ENCODE results near the gene PIMREG.
A peak's percentile ranks its signal among the peaks of the same experiment; 100 is the strongest.

Gene PIMREG

DNA sequence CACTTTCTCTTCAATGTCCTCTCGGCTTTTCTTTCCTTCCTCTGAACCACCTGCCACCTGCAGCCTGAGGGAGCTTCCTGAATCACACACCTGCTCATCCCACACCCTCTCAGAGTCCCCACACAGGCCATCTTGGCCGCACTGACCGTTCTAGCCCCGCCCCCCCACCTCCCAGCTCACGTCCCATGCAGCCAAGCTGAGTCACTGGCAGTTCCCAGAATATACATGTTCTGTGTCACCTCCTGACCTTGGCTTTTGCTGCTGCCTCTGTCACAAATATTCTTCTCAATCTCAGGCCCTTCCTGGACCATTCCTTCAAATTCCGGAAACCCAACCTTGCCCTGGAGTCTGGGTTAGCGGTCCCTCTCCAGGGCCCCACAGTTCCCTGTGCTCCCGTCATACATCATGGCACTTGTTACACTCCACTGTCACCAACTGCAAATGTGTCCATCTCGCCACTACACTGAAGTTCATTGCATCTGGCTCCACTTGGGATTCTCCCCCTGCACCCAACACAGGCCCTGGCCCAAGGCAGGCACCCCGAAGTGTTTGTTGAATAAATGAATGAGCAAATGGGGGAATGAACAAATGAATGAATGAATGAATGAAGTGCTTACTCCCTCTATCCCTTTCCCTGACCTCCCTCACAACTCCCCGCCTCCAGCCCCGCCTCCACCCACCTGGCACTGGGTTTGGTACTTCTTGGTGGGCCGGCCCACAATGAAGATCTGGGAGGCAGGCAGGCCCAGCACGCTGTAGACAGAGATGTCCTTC is 12.8 kb downstream of the PIMREG start:
- no peaks in the 10 kb centered on the region for H3K36me3 ChIP-seq (ENCODE audit: control insufficient read depth in 2 of 2, insufficient read depth in 1 of 2, low read length in 2 of 2)
- no peak overlapping the region for H3K27ac ChIP-seq (ENCODE audit: extremely low read depth, low read depth, low read length)
- no peaks in the 10 kb centered on the region for H3K9me3 ChIP-seq (ENCODE audit: control insufficient read depth, insufficient read depth, low read depth, low read length)
- CTCF ChIA-PET, result no interaction called here
- POLR2A ChIA-PET, result interaction anchor here (0.6 kb wide), 1 partner anchor 9 kb away, joined by 3 read pairs; no protein-coding TSS in a partner anchor
- H3K4me3 ChIP-seq (ENCODE audit: low read depth, low read length), result no peak overlapping the region
- TF ChIP-seq SCRT2 (tag by site-specific recombination; IDR thresholded peaks at IDR 0.05) (peak; percentile 47; the same call in 1 of the 2 replicates), ZNF785 (tag by site-specific recombination; IDR thresholded peaks at IDR 0.05) (no peak), ZNF24 (tag by site-specific recombination; IDR thresholded peaks at IDR 0.05) (0 out of 2 replicates have a peak, but pooled peaks have one; percentile 49), REPIN1 (tag by site-specific recombination; IDR thresholded peaks at IDR 0.05; ENCODE audit: low read depth) (no peak), KLF10 (tag by site-specific recombination; IDR thresholded peaks at IDR 0.05) (no peak)
- TF ChIP-seq, protein P1, sequence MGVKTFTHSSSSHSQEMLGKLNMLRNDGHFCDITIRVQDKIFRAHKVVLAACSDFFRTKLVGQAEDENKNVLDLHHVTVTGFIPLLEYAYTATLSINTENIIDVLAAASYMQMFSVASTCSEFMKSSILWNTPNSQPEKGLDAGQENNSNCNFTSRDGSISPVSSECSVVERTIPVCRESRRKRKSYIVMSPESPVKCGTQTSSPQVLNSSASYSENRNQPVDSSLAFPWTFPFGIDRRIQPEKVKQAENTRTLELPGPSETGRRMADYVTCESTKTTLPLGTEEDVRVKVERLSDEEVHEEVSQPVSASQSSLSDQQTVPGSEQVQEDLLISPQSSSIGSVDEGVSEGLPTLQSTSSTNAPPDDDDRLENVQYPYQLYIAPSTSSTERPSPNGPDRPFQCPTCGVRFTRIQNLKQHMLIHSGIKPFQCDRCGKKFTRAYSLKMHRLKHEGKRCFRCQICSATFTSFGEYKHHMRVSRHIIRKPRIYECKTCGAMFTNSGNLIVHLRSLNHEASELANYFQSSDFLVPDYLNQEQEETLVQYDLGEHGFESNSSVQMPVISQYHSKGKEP (tag by site-specific recombination; IDR thresholded peaks at IDR 0.05), result no peak
- no peaks in the 10 kb centered on the region for H3K4me1 ChIP-seq (ENCODE audit: control insufficient read depth, insufficient read depth, low read length)

DNA sequence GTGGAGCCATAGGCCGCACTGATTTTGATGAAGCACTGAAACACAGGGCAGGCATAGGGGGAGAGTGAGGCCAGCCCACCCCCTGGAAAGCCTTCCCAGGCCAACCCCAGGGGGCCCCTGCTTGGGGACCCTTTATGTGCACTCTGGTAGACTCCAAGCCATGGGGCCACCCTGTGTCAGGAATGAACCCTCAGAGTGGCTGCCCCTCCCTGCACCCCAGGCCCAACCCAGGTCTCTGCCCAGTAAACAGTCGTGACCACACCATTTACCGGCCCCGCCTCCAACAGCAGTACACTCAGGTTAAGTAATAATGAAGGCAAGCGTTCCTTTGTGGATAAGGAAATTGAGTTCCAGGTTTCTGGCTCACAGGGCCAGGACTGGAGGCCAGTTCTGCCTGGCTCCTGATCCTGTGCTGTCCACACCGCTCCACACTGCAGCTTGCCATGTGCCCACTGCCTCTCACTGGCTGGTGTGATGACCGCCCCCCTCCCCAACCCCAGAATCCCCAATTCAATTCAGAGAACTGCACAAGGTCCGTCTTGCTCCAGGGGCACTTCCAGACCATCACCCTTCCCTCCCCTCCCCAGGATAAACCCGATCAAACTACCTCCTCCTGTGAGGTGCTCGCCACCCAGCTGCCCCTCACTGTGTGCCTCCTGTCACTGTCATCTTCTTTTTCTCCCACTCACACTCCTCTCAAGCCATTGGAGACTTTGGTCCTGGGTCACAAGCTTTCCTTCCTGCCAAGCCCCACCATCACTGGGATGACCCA is 13.6 kb downstream of the PIMREG start:
- no peak overlapping the region for H3K4me3 ChIP-seq (ENCODE audit: low read depth, low read length)
- ChIA-PET POLR2A (interaction anchor here (0.7 kb wide), 1 partner anchor 830 kb away, joined by 6 read pairs; no protein-coding TSS in a partner anchor), CTCF (interaction anchor here (1.1 to 1.2 kb wide), 2 partner anchors 15 to 26 kb away, joined by 3 to 4 read pairs; no protein-coding TSS in a partner anchor)
- no peaks in the 10 kb centered on the region for H3K4me1 ChIP-seq (ENCODE audit: control insufficient read depth, insufficient read depth, low read length)
- H3K9me3 ChIP-seq (ENCODE audit: control insufficient read depth, insufficient read depth, low read depth, low read length), result no peaks in the 10 kb centered on the region
- no peak overlapping the region for H3K27ac ChIP-seq (ENCODE audit: extremely low read depth, low read depth, low read length)
- H3K36me3 ChIP-seq (ENCODE audit: control insufficient read depth in 2 of 2, insufficient read depth in 1 of 2, low read length in 2 of 2), result no peaks in the 10 kb centered on the region
- TF ChIP-seq ZNF335 (tag by site-specific recombination; conservative IDR thresholded peaks at IDR 0.05) (no peak), WT1 (tag by site-specific recombination; IDR thresholded peaks at IDR 0.05) (no peak), ZNF629 (tag by site-specific recombination; IDR thresholded peaks at IDR 0.05) (no peak), ZBTB8A (tag by site-specific recombination; IDR thresholded peaks at IDR 0.05) (no peak), ZFP41 (tag by site-specific recombination; IDR thresholded peaks at IDR 0.05; ENCODE audit: borderline replicate concordance) (no peak), ZNF423 (tag by site-specific recombination; IDR thresholded peaks at IDR 0.05) (no peak), ZNF555 (tag by site-specific recombination; conservative IDR thresholded peaks at IDR 0.05) (no peak), PRDM1 (tag by site-specific recombination; IDR thresholded peaks at IDR 0.05) (no peak), ZNF837 (tag by site-specific recombination; IDR thresholded peaks at IDR 0.05) (no peak), ZBTB17 (tag by site-specific recombination; IDR thresholded peaks at IDR 0.05) (no peak)
- TF ChIP-seq, protein P2, sequence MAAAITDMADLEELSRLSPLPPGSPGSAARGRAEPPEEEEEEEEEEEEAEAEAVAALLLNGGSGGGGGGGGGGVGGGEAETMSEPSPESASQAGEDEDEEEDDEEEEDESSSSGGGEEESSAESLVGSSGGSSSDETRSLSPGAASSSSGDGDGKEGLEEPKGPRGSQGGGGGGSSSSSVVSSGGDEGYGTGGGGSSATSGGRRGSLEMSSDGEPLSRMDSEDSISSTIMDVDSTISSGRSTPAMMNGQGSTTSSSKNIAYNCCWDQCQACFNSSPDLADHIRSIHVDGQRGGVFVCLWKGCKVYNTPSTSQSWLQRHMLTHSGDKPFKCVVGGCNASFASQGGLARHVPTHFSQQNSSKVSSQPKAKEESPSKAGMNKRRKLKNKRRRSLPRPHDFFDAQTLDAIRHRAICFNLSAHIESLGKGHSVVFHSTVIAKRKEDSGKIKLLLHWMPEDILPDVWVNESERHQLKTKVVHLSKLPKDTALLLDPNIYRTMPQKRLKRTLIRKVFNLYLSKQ (tag by site-specific recombination; IDR thresholded peaks at IDR 0.05; ENCODE audit: borderline replicate concordance), result no peak
- TF ChIP-seq, protein P3, sequence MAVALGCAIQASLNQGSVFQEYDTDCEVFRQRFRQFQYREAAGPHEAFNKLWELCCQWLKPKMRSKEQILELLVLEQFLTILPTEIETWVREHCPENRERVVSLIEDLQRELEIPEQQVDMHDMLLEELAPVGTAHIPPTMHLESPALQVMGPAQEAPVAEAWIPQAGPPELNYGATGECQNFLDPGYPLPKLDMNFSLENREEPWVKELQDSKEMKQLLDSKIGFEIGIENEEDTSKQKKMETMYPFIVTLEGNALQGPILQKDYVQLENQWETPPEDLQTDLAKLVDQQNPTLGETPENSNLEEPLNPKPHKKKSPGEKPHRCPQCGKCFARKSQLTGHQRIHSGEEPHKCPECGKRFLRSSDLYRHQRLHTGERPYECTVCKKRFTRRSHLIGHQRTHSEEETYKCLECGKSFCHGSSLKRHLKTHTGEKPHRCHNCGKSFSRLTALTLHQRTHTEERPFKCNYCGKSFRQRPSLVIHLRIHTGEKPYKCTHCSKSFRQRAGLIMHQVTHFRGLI (tag by site-specific recombination; IDR thresholded peaks at IDR 0.05), result no peak
- TF ChIP-seq, protein P4, sequence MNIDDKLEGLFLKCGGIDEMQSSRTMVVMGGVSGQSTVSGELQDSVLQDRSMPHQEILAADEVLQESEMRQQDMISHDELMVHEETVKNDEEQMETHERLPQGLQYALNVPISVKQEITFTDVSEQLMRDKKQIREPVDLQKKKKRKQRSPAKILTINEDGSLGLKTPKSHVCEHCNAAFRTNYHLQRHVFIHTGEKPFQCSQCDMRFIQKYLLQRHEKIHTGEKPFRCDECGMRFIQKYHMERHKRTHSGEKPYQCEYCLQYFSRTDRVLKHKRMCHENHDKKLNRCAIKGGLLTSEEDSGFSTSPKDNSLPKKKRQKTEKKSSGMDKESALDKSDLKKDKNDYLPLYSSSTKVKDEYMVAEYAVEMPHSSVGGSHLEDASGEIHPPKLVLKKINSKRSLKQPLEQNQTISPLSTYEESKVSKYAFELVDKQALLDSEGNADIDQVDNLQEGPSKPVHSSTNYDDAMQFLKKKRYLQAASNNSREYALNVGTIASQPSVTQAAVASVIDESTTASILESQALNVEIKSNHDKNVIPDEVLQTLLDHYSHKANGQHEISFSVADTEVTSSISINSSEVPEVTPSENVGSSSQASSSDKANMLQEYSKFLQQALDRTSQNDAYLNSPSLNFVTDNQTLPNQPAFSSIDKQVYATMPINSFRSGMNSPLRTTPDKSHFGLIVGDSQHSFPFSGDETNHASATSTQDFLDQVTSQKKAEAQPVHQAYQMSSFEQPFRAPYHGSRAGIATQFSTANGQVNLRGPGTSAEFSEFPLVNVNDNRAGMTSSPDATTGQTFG (tag by site-specific recombination; IDR thresholded peaks at IDR 0.05; ENCODE audit: borderline replicate concordance), result no peak

Data from HEK293 (cell line).